Stimulated activated CD8-positive, alpha-beta memory T cell treated with anti-CD3 and anti-CD28 coated beads, Interleukin-12 subunit alpha, Interleukin-12 subunit beta, amount 100 ng/mL, for 1 hour (primary cell): ENCODE data around the gene TMEM108.

Experiments used
- DNase-seq: peaks from one replicate; pipeline ENCODE4 v3.0.0-alpha.2; 2020; ENCODE audit warnings: low read depth

The TMEM108 gene

GRCh38 chr3:133117342-133117741, 79.2 kb downstream of the TMEM108 start:
- DNase-seq = no peak

- DNase-seq = no peak
Observed at GRCh38 chr3:133119176-133119575, 81.0 kb downstream of the TMEM108 start.

- DNase-seq = no peak
Observed at GRCh38 chr3:133121450-133121849, 83.3 kb downstream of the TMEM108 start.

GRCh38 chr3:133123636-133124035, 85.4 kb downstream of the TMEM108 start:
- DNase-seq = no peak

- no peak for DNase-seq
Observed at GRCh38 chr3:133124511-133124910, 86.3 kb downstream of the TMEM108 start.

- no peak for DNase-seq
Observed at GRCh38 chr3:133125171-133125570, 87.0 kb downstream of the TMEM108 start.

- DNase-seq = no peak
Observed at GRCh38 chr3:133125802-133126201, 87.6 kb downstream of the TMEM108 start.

- no peak for DNase-seq
Observed at GRCh38 chr3:133127381-133127780, 89.2 kb downstream of the TMEM108 start.

GRCh38 chr3:133130168-133130567, 92.0 kb downstream of the TMEM108 start:
- DNase-seq = no peak

- no peak for DNase-seq
Observed at GRCh38 chr3:133135306-133135705, 97.1 kb downstream of the TMEM108 start.

- DNase-seq = no peak
Observed at GRCh38 chr3:133136114-133137041, 98.2 kb downstream of the TMEM108 start.

GRCh38 chr3:133137042-133137996, 99.1 kb downstream of the TMEM108 start:
- no peak for DNase-seq

GRCh38 chr3:133138017-133138416, 99.8 kb downstream of the TMEM108 start:
- no peak for DNase-seq

- DNase-seq = no peak
Observed at GRCh38 chr3:133152056-133152455, 113.9 kb downstream of the TMEM108 start.

- no peak for DNase-seq
Observed at GRCh38 chr3:133152681-133153220, 114.6 kb downstream of the TMEM108 start.

- no peak for DNase-seq
Observed at GRCh38 chr3:133153382-133153781, 115.2 kb downstream of the TMEM108 start.

- DNase-seq = no peak
Observed at GRCh38 chr3:133157716-133158115, 119.5 kb downstream of the TMEM108 start.

- DNase-seq = no peak
Observed at GRCh38 chr3:133158686-133159085, 120.5 kb downstream of the TMEM108 start.

- DNase-seq = no peak
Observed at GRCh38 chr3:133159498-133160475, 121.6 kb downstream of the TMEM108 start.

GRCh38 chr3:133161656-133162055, 123.5 kb downstream of the TMEM108 start:
- no peak for DNase-seq

- no peak for DNase-seq
Observed at GRCh38 chr3:133162265-133162664, 124.1 kb downstream of the TMEM108 start.
